Mesodermal cell (in vitro differentiated cells): ENCODE measurements around the gene LDAH.
"Not testable (repeated sequence)": the region's sequence is repeated elsewhere in the genome, so short reads cannot be mapped to it uniquely, and the experiment has no call there.

Experiments used
- H3K27ac ChIP-seq: 2 replicates; pipeline ENCODE4 v1.7.0; 2013; ENCODE audit warnings: mild to moderate bottlenecking, low read depth, low read length, moderate library complexity; ENCODE audit not compliant: severe bottlenecking
- H3K36me3 ChIP-seq: 2 replicates; pipeline ENCODE4 v1.7.1; 2013; ENCODE audit warnings: mild to moderate bottlenecking, low read length, moderate library complexity; ENCODE audit not compliant: control insufficient read depth, insufficient read depth
- H3K4me1 ChIP-seq: one replicate; pipeline ENCODE4 v1.7.1; 2013; ENCODE audit warnings: mild to moderate bottlenecking, low read length; ENCODE audit not compliant: insufficient read depth, control insufficient read depth, poor library complexity, severe bottlenecking
- H3K4me3 ChIP-seq: 2 replicates; pipeline ENCODE4 v1.7.0; 2013; ENCODE audit warnings: low read length, control low read depth, mild to moderate bottlenecking; ENCODE audit not compliant: insufficient read depth, poor library complexity, severe bottlenecking; ENCODE audit errors: extremely low read depth
- H3K9me3 ChIP-seq: 2 replicates; pipeline ENCODE4 v1.7.1; 2013; ENCODE audit warnings: mild to moderate bottlenecking, low read length, moderate library complexity; ENCODE audit not compliant: control insufficient read depth
- whole genome bisulfite sequencing, 2 experiments: methylation state at CpG; one replicate each; pipeline ENCODE4 v1.1.5; 2013; ENCODE audit warnings: missing lambda C conversion rate in 2 of 2; ENCODE audit not compliant: insufficient coverage in 2 of 2; 5-methylcytosine and 5-hydroxymethylcytosine counted together

The LDAH gene

GRCh38 chr2:20832606-20833005, 9.7 kb upstream of the LDAH start:
- Histone ChIP-seq H3K36me3 (no peaks in the 10 kb centered on the region), H3K27ac (no peak overlapping the region), H3K9me3 (no peaks in the 10 kb centered on the region), H3K4me1 (no peaks in the 10 kb centered on the region), H3K4me3 (no peak overlapping the region)

- no peak overlapping the region for H3K27ac ChIP-seq
- no CpG with 5 or more reads among the region's 1 CpG for WGBS, 2 experiments
- no peaks in the 10 kb centered on the region for H3K9me3 ChIP-seq
- H3K4me3 ChIP-seq, result no peak overlapping the region
- no peaks in the 10 kb centered on the region for H3K36me3 ChIP-seq
- H3K4me1 ChIP-seq, result no peaks in the 10 kb centered on the region
Observed at GRCh38 chr2:20829861-20830260, 7.0 kb upstream of the LDAH start.

DNA sequence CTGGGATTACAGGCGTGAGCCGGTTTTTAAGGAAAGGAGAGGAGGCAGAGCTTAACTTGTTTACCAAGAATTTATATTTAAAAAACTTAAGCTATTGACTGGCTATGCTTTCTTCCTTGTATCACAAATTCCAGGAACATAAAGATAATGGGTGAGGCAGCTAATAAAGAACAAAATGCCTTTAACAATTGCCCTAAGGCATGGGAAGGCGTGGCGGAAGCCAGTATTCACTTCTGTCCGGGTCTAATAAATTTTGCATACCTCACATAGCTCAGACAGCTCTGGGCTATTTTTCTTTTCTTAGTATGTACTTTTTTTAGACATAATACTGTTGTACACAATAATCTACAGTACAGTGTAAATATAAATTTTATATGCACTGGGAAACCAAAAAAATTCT, 1.0 kb upstream of the LDAH start:
- no peak overlapping the region for H3K4me3 ChIP-seq
- H3K9me3 ChIP-seq, result no peaks in the 10 kb centered on the region
- no peaks in the 10 kb centered on the region for H3K4me1 ChIP-seq
- H3K36me3 ChIP-seq, result no peaks in the 10 kb centered on the region
- no peak overlapping the region for H3K27ac ChIP-seq
- no CpG with 5 or more reads among the region's 5 CpGs for WGBS, 2 experiments

DNA sequence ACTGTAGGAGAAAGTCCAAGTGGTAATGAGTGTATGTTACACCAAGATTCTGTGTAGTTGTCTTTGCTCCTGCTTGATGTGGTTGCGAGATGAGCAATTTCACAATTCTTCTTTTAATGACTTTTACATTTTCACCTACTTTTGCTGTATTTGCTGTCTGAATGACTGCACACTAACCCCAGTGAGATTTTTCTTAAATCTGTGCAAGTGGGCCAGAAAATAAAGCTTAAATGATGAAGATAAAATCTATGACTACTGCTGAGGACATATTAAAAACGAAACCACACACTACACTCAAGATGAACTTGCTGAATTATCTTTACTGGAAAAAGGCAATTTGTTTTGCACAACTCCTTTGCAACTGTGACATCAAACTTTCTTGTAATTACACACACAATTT, 4.1 kb downstream of the LDAH start:
- 83% methylated on average over 1 of the region's 2 CpGs; no CpG with 5 or more reads in 1 of the 2 experiments for WGBS, 2 experiments
- H3K27ac ChIP-seq, result no peak overlapping the region
- H3K4me3 ChIP-seq, result no peak overlapping the region
- no peaks in the 10 kb centered on the region for H3K9me3 ChIP-seq
- H3K4me1 ChIP-seq, result no peaks in the 10 kb centered on the region
- H3K36me3 ChIP-seq, result no peaks in the 10 kb centered on the region

GRCh38 chr2:20815216-20815615, 7.7 kb downstream of the LDAH start:
- Histone ChIP-seq H3K36me3 (no peaks in the 10 kb centered on the region), H3K27ac (no peak overlapping the region), H3K4me3 (no peak overlapping the region), H3K4me1 (no peaks in the 10 kb centered on the region), H3K9me3 (no peaks in the 10 kb centered on the region)
- WGBS, 2 experiments, result no CpG with 5 or more reads among the region's 1 CpG

DNA sequence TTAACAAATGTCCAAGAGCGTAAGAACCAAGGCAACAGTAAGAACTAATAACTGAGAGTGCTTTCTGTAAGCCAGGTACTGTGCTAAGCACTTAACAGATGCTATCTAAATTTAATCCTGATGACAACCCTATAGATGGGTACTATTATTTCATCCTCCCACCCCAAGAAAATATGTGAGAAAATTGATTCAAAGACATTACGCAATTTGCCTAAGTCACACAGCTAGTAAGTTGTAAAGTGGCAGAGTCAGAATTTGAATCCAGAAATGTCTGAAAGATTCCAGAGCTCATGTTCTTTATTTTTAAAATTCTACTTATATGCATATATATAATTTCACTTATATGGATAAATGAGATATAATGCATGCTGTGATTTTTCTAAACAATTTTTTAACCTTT, 10.1 kb downstream of the LDAH start:
- whole genome bisulfite sequencing, 2 experiments, result 100% methylated on average over 1 of the region's 2 CpGs
- Histone ChIP-seq H3K36me3 (no peaks in the 10 kb centered on the region), H3K4me1 (no peaks in the 10 kb centered on the region), H3K27ac (no peak overlapping the region), H3K9me3 (no peaks in the 10 kb centered on the region), H3K4me3 (no peak overlapping the region)

GRCh38 chr2:20806286-20806685, 16.6 kb downstream of the LDAH start:
- Histone ChIP-seq H3K27ac (no peak overlapping the region), H3K36me3 (no peaks in the 10 kb centered on the region), H3K4me1 (no peaks in the 10 kb centered on the region), H3K9me3 (no peaks in the 10 kb centered on the region), H3K4me3 (no peak overlapping the region)
- WGBS, 2 experiments, result 100% methylated on average over 1 of the region's 1 CpG; no CpG with 5 or more reads in 1 of the 2 experiments

DNA sequence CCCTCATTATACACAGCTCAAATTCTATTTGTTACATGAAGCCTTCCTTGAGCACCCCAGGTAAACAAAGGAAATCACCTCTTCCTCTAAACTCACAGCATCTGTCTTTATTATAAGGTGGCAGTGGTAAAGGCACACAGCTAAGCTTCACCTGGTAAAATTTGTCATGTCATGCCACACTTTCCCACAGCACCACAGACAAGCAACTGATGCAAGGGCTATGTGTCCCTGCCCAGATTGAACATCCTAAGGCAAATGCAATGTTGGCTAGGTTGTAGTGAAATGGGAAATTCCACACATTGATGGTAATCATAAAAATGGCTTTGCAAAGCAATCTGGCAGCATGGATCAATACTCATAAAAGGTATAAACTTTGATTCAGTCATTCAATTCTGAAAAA, 18.9 kb downstream of the LDAH start:
- no peaks in the 10 kb centered on the region for H3K36me3 ChIP-seq
- H3K27ac ChIP-seq, result no peak overlapping the region
- no peaks in the 10 kb centered on the region for H3K4me1 ChIP-seq
- no peak overlapping the region for H3K4me3 ChIP-seq
- H3K9me3 ChIP-seq, result no peaks in the 10 kb centered on the region

DNA sequence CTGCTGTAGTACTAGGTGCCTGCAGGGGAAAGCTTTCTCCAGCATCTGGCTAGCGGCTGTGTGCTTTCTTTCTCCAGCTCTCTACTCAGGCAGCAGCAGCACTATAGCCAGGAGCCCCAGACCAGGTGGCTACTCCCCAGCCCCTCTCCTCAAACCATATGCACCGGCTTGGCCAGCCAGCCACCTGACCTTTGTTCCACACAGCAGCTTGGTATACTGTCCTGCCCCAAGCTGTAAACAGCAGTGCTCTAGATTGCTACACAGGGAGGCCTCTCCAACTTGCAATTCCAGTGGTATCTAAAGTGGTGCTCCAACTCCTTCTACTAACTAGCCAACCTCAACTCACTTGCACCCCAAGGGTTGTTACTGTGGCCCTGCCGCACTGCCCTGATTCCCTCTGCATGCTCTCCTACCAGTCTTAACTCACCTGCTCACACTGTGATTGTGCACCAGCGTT, 19.6 kb downstream of the LDAH start:
- WGBS, 2 experiments, result 90 to 93% methylated on average over 3 to 4 of the region's 4 CpGs
- no peaks in the 10 kb centered on the region for H3K9me3 ChIP-seq

DNA sequence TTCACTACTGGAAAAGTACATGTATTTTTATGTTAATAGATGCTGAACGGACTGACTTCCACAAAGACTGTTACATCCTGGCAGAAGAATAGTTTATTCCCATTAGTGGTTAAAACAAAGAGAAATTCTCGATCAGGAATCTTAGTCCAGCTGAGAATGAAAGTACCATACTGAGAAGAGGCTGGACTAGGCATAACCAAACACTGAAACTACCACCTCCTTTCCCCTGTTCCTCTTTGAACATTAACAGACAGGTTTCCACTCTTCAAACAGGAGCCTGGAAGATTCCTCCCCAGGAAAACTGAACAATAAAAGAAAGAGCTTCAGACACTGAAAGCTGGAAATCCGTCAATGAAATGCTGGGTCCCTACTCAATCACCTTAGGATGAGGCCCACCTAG, 25.8 kb downstream of the LDAH start:
- WGBS, 2 experiments, result 80 to 86% methylated on average over 1 of the region's 3 CpGs
- Histone ChIP-seq H3K27ac (no peak overlapping the region), H3K4me3 (no peak overlapping the region), H3K4me1 (no peaks in the 10 kb centered on the region), H3K9me3 (peaks cover 5% of the 10 kb centered on the region), H3K36me3 (peaks cover 3% of the 10 kb centered on the region)

More for the DNA sequence above, 19.6 kb downstream of the LDAH start:
- H3K4me1 ChIP-seq, result no peaks in the 10 kb centered on the region
- H3K27ac ChIP-seq, result no peak overlapping the region
- no peak overlapping the region for H3K4me3 ChIP-seq
- H3K36me3 ChIP-seq, result no peaks in the 10 kb centered on the region

DNA sequence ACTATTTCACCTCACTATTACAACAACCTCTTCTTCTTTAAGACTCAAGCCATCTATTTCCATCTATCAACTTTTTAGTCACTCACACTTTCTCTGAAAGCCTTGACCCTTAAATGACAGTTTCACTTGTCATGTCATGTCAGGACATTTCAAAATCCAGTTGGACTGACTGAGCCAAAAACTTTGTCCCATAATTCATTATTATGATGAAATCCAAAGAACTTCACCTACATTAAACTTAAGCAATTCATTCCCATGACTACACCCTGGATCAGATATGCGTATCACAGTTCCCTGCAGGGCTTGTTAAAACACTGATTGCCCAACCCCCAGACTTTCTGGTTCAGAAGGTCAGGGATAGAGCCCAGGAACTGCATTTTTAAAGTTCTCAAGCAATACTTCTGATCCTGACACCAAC, 26.5 kb downstream of the LDAH start:
- H3K4me1 ChIP-seq, result no peaks in the 10 kb centered on the region
- 88 to 100% methylated on average over 1 of the region's 1 CpG for WGBS, 2 experiments
- peaks cover 3% of the 10 kb centered on the region for H3K36me3 ChIP-seq
- no peak overlapping the region for H3K27ac ChIP-seq
- peaks cover 5% of the 10 kb centered on the region for H3K9me3 ChIP-seq
- no peak overlapping the region for H3K4me3 ChIP-seq

DNA sequence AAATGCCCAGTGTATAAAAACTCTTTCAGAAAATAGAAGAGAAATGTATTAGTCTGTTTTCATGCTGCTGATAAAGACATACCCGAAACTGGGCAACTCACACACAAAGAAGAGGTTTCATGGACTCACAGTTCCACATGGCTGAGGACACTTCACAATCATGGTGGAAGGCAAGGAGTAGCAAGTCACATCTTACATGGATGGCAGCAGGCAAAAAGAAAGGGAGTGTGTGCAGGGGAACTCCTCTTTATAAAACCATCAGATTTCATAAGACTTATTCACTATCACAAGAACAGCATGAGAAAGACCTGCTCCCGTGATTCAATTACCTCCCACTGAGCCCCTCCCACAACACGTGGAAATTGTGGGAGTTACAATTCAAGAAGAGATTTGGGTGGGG, 29.0 kb downstream of the LDAH start:
- not testable (repeated sequence) for H3K9me3 ChIP-seq, H3K27ac ChIP-seq, H3K4me3 ChIP-seq, H3K36me3 ChIP-seq, H3K4me1 ChIP-seq
- 100% methylated on average over 1 of the region's 3 CpGs; no CpG with 5 or more reads in 1 of the 2 experiments for WGBS, 2 experiments
